ENCODE results near the gene TOE1.
A peak's percentile ranks its signal among the peaks of the same experiment; 100 is the strongest.

The TOE1 gene

DNA sequence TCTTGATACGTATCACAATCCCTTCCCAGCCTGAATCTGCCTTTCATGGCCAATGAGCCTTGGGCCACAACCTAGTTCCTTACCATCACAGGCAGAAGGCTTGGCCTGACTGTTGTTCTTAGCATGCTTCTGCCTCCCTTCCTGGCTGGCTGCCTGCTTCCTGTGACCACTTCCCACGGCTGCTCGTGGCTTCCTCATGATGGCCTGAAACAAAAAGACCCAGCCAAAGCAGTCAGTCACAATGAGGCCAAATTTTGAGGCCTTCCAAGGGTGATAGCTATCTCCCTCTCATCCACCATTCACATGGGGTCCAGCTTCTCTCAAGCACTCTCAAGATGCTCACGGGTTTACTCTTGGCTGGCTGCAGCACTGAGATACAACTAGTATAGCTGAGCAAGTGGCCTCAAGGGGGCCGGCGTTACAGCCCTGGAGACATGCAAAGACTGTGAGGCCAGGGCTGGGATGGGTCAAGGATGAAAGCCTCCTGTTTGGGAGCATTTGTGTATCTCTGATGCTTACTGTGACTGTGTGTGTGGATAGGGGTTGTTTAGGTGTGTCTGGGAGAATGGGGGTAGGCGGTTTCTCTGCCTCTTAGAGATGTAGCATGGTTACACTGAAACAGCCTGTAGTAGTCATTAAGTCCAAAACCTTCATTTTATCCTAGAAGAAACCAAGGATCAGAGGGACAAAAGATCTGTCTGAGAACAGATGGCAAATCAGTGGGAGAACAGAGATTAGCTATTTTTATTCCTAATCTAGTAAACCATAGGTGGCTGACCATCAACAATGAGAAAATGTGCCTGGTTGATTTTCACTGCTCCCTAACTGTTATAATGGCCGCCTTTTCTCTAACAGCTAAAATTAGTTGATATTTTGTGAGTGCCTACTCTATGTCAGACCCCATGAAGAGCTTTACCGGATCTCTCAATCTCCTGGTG, 5.4 kb upstream of the TOE1 start:
- peak; percentile 41 for FAIRE-seq
- TF ChIP-seq, protein P1, sequence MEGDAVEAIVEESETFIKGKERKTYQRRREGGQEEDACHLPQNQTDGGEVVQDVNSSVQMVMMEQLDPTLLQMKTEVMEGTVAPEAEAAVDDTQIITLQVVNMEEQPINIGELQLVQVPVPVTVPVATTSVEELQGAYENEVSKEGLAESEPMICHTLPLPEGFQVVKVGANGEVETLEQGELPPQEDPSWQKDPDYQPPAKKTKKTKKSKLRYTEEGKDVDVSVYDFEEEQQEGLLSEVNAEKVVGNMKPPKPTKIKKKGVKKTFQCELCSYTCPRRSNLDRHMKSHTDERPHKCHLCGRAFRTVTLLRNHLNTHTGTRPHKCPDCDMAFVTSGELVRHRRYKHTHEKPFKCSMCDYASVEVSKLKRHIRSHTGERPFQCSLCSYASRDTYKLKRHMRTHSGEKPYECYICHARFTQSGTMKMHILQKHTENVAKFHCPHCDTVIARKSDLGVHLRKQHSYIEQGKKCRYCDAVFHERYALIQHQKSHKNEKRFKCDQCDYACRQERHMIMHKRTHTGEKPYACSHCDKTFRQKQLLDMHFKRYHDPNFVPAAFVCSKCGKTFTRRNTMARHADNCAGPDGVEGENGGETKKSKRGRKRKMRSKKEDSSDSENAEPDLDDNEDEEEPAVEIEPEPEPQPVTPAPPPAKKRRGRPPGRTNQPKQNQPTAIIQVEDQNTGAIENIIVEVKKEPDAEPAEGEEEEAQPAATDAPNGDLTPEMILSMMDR (IDR thresholded peaks at IDR 0.05; ENCODE audit: insufficient read depth, missing control alignments): no peak
- DNase-seq (ENCODE audit: insufficient read length, low spot score): no peak

DNA sequence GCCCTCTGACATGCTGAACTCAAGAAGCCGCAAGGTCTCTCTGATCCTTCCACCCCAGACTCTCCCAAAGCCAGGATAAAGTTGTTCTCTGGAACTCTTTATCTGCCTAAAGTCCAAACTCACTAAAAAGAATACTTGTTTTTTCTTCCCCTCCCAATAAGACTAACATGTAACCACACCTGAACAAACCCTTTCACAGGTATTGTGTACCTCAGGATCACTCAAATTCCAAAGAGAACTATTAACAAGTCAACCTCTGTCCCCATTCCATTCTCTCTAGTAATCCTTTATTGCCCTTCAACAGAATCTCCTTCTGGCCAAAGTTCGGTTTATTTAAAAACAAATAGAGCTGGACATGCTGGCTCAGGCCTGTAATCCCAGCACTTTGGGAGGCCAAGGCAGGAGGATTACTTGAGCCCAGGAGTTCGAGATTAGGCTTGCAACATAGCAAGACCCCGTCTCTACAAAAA, 4.1 kb upstream of the TOE1 start:
- no peak for FAIRE-seq
- DNase-seq (ENCODE audit: insufficient read length, low spot score): no peak
- TF ChIP-seq, protein P1 (IDR thresholded peaks at IDR 0.05; ENCODE audit: insufficient read depth, missing control alignments): no peak

GRCh38 chr1:45337630-45338325, 2.2 kb upstream of the TOE1 start:
- FAIRE-seq (no peak), DNase-seq (ENCODE audit: insufficient read length, low spot score) (no peak)
- TF ChIP-seq, protein P1 (IDR thresholded peaks at IDR 0.05; ENCODE audit: insufficient read depth, missing control alignments): no peak

GRCh38 chr1:45340816-45341466, 971 bp downstream of the TOE1 start:
- TF ChIP-seq, protein P1 (IDR thresholded peaks at IDR 0.05; ENCODE audit: insufficient read depth, missing control alignments): no peak
- DNase-seq (ENCODE audit: insufficient read length, low spot score): no peak
- no peak for FAIRE-seq

GRCh38 chr1:45344499-45344898, 4.5 kb downstream of the TOE1 start:
- FAIRE-seq (no peak), DNase-seq (ENCODE audit: insufficient read length, low spot score) (no peak)
- TF ChIP-seq, protein P1 (IDR thresholded peaks at IDR 0.05; ENCODE audit: insufficient read depth, missing control alignments): no peak

GRCh38 chr1:45345014-45345413, 5.0 kb downstream of the TOE1 start:
- FAIRE-seq (no peak), DNase-seq (ENCODE audit: insufficient read length, low spot score) (no peak)
- TF ChIP-seq, protein P1 (IDR thresholded peaks at IDR 0.05; ENCODE audit: insufficient read depth, missing control alignments): no peak

All from D721Med (cell line).